ENCODE results near the gene ELOA. TPM values are rescaled to one million over a fixed set of nuclear protein-coding genes. Genes with fewer than 3 reads are reported as not detected.
"Not testable (repeated sequence)": the region's sequence is repeated elsewhere in the genome, so short reads cannot be mapped to it uniquely, and the experiment has no call there.

ELOA gene
- polyA plus RNA-seq, 5 donors = 39.1 to 45.6 (median 40.7) TPM

- DNase-seq = no peak
These were observed 10.7 kb upstream of the ELOA start for GRCh38 chr1:23732363-23733224.

- not testable (repeated sequence) for DNase-seq
These were observed 10.0 kb upstream of the ELOA start for GRCh38 chr1:23733281-23733680.

GRCh38 chr1:23736437-23737134 lies 6.7 kb upstream of the ELOA start:
- DNase-seq = no peak

GRCh38 chr1:23741609-23742008 lies 1.7 kb upstream of the ELOA start:
- no peak for DNase-seq

- DNase-seq = peak in 1 of 2 donors; percentile 34
These were observed 493 bp upstream of the ELOA start for GRCh38 chr1:23742670-23743286.

- DNase-seq = no peak
These were observed 2.2 kb downstream of the ELOA start for GRCh38 chr1:23745515-23745914.

- DNase-seq = no peak
These were observed 4.7 kb downstream of the ELOA start for GRCh38 chr1:23748016-23748415.

- peak in 1 of 2 donors; percentile 42 for DNase-seq
These were observed 8.0 kb downstream of the ELOA start for GRCh38 chr1:23751050-23751814.

GRCh38 chr1:23751815-23752200 lies 8.5 kb downstream of the ELOA start:
- DNase-seq = no peak

- no peak for DNase-seq
These were observed 9.6 kb downstream of the ELOA start for GRCh38 chr1:23752909-23753308.

GRCh38 chr1:23756676-23757075 lies 13.4 kb downstream of the ELOA start:
- no peak for DNase-seq

- DNase-seq = no peak
These were observed 14.5 kb downstream of the ELOA start for GRCh38 chr1:23757812-23758211.

GRCh38 chr1:23759277-23759676 lies 16.0 kb downstream of the ELOA start:
- peak in 1 of 2 donors; percentile 33 for DNase-seq

GRCh38 chr1:23763041-23763577 lies 19.8 kb downstream of the ELOA start:
- DNase-seq = no peak

- no peak for DNase-seq
These were observed 25.5 kb downstream of the ELOA start for GRCh38 chr1:23768733-23769132.

- peak in 1 of 2 donors; percentile 65 for DNase-seq
These were observed 29.0 kb downstream of the ELOA start for GRCh38 chr1:23772049-23772853.

GRCh38 chr1:23772854-23773242 lies 29.6 kb downstream of the ELOA start:
- DNase-seq = no peak

GRCh38 chr1:23774174-23774880 lies 31.1 kb downstream of the ELOA start:
- no peak for DNase-seq

GRCh38 chr1:23776217-23776616 lies 32.9 kb downstream of the ELOA start:
- no peak for DNase-seq

Data from right lung (tissue), 5 donors.